Stimulated activated CD4-positive, alpha-beta T cell treated with anti-CD3 and anti-CD28 coated beads, TNF-alpha, amount 100 ng/mL, for 24 hours (primary cell): ENCODE data around the gene ANK3.

Experiments used
- DNase-seq, 3 experiments: peaks; one replicate each; pipeline ENCODE4 v3.0.0-alpha.2; 2020; ENCODE audit warnings: low read depth in 3 of 3

Gene ANK3

DNA sequence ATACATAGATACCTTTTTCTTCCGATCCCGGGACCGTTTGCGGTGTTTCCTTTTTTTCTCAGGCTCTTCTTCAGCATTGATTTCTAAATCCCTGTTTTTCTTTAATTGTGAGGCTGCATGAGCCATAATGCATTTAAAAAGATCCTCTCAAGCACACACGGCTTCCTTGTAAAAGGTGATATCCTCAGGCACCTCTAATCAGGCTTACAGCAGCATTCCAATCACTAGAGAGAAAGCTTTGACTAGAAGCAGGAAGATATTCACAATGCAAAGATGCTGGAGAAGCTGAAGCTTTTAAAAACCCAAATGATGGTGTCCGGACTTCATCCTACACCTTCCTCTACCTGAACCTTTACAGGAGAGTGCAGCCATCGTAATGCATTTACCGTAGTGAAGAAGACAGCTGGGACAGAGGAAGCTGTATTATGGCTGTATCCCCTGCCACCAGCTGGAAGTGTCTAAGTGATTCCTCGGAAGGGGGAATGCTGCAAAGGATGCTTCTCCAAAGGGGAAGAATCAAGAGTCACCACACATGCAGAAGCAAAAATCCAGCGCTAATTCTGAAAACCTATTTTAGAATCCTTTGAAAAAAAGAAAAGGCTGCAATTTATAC, at the start of gene ANK3:
TSS of gene ANK3 (minus strand) at position 463 of the 613 bp plus-strand sequence. CDS start at position 126, 337 bp downstream.
- no peak for DNase-seq

- DNase-seq: no peak
Observed at GRCh38 chr10:60434418-60435046, 44.9 kb upstream of the ANK3 start.

DNA sequence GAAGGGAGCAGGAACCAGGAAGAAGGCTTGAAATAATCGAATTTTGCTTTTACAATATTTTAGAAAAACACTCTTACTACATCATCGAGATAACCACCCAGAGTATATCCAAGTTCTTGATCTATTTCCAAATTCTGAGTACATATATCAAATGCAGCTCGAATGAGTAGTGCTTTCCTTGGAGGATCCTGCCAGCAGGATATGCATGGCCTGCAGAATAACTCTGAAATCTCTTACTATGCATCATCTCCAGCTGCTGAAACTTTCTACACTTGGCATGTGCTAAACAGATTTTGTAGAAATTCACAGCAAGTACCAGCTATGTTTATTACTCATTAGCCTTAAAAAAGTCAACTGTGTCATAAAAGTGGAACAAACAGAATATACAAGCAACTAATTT, 44.0 kb upstream of the ANK3 start:
- DNase-seq: no peak

DNA sequence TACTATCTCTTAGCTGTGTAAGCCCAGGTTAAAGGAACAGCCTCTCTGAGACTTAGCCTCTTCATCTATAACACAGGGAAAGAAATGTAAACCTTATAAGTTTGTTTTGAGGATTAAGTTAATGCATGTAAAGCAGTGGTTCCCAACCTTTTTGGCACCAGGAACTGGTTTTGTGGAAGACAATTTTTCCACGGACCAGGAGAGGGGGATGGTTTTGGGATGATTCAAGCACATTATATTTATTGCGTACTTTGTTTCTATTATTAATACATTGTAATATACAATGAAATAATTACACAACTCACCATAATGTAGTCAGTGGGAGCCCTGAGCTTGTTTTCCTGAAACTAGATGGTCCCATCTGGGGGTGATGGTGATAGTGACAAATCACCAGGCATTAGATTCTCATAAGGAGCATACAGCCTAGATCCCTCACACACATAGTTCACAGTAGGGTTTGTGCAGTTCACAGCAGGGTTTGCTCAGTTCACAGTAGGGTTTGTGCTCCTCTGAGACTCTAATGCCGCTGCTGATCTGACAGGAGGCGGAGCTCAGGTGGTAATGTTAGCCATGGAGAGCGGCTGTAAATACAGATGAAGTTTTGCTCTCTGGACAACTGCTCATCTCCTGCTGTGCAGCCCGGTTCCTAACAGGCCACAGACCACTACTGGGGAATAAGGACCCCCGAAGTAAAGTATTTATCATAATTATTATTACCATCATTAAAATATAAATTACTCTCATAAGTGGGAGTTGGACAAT, 41.3 kb upstream of the ANK3 start:
- no peak for DNase-seq

GRCh38 chr10:60430017-60430416, 40.3 kb upstream of the ANK3 start:
- DNase-seq: no peak

GRCh38 chr10:60429084-60429849, 39.6 kb upstream of the ANK3 start:
- no peak for DNase-seq

- no peak for DNase-seq
Observed at GRCh38 chr10:60428387-60428737, 38.7 kb upstream of the ANK3 start.

DNA sequence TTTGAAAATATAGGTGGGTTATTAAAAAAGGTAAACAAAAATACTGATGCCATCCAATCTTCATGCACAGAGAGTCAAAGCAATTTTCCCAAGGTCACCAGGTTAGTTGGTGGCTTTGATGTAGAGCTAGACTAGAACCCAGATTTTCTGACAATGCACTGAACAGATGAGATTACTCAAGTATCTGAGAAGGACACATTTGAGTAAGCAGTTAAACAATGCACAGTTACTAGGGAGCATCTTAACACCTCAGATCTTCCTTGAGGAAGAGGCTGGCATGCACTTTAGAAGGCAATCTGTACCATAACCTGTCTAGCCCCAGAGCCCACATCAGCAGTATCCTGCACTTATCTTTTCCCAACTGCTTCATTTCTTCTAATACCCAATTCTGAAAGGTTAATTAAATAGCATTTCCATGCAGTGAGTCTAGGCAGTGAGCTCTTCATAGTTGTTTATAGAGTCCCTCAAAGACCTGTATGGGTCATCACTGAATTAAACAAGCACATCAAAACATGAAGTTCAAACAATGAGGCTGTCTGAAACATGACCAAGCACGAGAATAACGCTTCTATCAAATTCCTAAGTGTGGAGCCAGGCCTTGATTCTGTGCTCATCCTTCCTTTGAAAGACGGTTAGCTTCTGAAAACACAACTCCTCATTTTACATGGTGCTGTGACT, 38.2 kb upstream of the ANK3 start:
- DNase-seq: no peak

DNA sequence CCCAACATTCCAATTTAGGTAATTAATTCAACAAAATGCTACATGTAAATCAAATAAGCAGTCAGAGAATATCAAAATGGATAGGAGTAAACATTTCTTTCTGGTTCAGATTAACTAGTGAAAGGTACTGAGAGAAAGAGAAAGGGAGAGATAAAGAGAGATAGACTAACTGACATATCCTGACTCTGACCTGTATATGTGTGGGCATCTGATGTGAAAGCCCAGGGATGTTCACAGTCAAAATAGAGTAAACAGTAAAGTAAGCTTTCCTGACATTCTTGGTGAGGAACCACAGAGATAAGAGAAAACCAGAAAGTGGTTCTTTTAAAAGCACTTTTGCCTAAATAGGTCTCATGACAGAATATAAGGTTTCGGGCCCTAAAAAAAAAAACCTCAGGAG, 37.5 kb upstream of the ANK3 start:
- DNase-seq: no peak

- DNase-seq: no peak
Observed at GRCh38 chr10:60426425-60426824, 36.8 kb upstream of the ANK3 start.

DNA sequence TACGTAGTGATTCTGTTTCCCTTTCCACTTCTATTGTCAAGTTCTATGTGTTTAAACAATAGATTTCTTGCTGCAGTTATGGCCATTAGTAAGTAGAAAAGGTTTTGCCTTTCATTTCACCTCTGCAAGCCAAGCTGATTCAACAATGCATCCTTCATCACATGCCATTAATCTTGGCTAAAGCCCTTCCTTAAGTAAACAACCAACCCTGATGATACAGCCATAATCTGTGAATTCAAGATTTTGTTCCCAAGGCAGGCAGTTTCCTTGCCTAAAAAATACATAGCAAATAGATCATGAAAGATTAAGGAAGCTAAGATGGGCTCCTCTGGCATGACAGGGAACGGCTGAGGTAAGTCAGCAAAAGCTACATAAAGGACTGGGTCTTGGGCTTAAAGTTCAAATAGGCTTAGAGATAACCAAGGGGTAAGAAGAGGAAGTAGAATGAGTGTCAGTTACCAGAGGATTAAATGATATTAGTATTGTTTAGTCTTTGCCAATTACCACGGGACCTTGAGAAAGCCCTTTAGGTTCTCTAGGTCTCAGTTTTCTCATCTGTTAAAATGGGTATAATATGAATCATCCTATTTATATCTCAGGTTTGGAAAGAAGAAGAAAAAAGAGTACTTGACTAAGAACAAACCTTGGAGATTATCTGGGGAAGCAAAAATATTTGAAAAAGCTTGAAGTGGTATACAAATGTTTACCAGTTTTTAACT, 35.9 kb upstream of the ANK3 start:
- no peak for DNase-seq

DNA sequence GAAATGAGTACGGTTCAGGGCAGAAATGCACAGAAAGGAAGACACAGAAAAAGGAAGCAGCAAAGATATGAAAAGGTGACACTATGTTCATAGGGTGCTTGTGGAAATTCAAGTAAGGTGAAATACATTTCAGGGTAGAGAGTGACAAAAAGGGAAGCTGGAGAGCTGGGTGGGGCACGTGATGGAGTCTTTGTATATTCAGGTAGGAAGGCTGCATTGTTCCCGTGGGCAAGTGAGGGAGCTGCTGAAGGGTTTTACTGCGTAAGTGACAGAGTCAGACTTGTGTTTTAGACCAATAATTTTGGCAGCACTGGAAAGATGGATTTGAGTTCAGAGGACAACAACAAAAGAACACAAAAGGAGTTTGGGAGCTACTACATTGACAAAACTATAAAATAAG, 35.3 kb upstream of the ANK3 start:
- DNase-seq: no peak

DNA sequence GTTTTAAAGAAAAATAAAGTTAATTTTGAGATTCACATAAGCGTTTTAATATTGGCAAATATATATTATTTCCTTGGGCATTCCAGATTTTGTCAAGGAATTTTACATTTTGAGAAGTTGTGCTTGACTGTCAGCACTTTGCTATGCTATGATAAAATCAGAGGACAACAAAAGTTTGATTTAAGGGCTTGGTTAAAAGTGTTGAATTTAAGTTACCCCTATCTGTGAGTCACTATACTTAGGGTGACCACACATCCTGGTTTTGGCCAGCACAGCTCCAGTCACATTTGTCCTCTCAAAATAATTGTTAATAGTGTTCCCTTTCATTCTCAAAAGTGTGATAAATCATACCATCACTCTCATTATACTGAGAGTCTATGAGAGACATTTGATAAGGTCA, 34.2 kb upstream of the ANK3 start:
- DNase-seq: no peak

DNA sequence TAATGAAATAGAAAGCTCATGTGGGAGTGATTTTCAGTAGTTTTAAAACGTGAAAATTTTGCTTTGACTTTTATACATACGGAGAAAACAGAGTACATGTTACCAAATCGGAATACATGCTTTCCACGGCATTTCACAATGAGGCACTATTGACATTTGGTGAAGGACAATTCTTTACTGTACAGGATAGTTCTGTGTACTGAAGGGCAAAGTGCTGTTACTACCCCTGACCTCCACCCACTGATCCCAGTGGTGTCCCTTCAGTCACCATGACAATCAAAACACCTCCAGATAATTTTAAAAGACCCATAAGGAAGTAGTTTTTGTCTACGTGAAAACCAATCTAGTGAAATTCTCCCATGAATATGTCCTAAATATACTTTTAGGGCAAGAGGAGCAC, 33.1 kb upstream of the ANK3 start:
- no peak for DNase-seq

DNA sequence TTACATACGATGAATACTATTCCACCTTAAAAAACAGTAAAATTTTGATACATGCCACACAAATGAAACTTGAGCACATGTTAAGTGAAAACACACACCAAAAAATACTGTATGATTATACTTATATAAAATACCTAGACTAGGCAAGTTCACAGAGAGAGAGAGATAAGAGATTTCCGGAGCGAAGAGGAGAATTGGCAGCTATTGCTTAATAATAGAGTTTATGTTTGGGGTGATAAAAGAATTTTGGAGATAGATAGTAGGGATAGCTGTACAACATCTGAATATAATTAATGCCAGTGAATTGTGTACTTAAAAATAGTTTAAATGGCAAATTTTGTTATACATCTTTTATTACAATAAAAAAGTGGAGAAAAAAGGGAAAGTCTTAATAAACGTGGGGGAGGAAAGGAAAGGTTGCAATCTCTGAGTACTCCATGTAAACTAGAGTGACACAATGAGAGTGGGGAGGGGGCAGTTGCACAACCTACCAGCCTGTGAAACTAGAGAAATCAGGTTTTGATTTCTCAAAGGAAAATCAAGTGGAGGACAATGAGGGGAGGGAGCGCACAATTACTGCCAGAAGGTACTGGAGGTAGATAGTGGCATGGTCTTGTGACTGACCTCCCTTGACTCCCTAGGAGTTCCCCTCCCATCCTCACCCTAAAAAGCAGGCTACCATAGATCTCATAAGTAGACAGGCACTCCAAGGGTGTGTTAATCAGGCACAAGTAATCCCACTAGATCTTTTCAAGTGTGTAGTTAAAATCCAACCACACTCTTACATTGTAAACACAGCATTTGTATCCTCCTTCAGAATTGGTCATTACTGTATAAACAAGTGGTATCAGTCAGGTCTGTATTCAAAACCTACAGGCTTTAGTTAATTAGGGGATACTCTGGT, 31.6 kb upstream of the ANK3 start:
- DNase-seq: no peak

DNA sequence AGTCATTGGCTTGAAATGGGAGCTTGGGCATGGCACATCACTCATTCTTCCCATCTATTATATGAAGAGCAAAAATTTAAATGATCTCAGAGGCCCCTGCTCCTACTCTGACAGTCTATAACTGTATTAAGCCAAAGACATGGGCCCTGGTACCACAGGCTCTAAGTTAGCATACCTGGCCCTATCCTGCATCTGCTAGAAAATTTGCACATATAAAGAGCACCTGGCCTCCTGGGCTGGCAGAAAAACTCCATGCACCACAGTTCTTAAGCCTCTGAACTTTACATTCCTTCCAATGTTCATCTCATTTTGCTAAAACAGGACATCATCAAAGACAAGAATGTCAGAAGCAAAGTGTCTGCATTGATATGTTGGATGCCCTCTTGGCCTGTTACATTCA, 29.6 kb upstream of the ANK3 start:
- DNase-seq: no peak

- no peak for DNase-seq
Observed at GRCh38 chr10:60417901-60418300, 28.2 kb upstream of the ANK3 start.

DNA sequence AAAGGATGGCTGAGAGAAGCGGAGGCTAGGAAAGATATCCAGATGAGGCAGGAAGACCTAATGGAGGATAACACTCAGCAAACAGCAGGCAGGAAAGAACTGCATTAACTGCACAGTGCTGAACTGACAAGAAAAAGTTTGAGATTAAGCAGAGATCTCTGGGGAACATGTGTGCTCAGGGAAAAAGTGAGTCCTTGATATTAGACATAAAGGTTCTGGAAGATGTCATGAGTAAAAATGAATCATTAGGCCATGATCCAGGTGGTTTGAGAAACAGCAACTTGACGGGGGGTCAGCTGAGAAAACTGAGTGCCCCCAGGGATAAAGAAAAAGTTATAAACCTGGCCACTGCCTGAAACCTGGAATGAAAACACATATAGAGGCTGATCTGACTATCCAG, 27.3 kb upstream of the ANK3 start:
- DNase-seq: no peak

DNA sequence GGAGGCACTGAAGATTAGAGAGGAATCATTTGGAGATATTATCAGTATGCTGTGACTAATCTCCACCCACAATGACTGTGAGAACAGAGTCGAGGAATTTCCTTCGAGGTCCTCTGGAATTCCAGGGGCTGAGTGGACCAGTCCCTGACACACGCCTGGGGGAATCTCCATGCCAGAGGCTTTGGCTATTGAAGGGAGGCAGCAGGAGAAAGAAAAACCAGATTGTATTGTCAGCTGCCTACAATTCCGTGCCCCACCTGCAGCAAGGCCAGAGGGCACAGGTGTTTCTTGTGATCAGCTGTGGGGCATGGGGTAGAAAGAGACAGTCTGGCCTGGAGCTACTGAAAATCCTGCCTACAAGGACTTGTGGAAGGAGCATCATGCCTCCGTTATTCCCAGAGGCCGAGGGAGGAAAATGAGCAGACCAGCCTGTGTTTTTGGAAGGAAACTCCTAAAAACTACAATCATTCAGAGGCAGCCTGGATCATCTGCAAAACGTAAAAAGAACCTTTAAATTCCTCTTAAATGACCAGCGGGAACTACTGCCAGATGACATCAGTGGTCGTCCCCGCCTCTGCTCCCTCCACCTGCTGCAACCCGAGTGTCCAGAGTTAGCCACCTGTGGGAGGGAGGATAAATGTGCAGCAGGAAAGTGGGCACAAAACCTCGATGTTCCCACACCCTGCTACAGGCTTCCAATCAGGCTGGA, 25.4 kb upstream of the ANK3 start:
- DNase-seq: no peak

GRCh38 chr10:60414111-60414510, 24.4 kb upstream of the ANK3 start:
- no peak for DNase-seq
